ENCODE results near the gene COL6A3. TPM values are rescaled to one million over a fixed set of nuclear protein-coding genes. Genes with fewer than 3 reads are reported as not detected.

COL6A3 gene
- polyA plus RNA-seq, 1 of the 3 experiments (the other 2 are of a cell fraction): 18.5 TPM

DNA sequence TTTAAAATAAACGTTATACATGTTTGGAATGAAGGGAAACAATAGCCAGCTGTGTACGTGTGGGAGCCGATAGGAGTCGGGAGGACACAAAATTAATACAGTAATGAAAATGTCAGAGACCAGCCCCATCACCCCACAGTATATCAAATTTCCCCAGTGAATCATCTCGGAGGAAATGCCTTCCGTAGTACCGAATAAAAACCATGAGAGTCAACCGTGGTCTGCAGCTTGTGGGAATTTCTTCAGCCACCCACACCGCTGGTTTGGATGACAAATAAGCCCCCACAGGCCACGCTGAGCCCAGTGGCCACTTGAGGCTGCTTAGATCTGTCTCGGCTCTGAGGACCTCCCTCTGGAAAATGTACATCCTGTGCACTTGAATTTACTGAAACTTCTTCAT lies 133.7 kb downstream of the COL6A3 start (continued):
- TF ChIP-seq, protein P1, sequence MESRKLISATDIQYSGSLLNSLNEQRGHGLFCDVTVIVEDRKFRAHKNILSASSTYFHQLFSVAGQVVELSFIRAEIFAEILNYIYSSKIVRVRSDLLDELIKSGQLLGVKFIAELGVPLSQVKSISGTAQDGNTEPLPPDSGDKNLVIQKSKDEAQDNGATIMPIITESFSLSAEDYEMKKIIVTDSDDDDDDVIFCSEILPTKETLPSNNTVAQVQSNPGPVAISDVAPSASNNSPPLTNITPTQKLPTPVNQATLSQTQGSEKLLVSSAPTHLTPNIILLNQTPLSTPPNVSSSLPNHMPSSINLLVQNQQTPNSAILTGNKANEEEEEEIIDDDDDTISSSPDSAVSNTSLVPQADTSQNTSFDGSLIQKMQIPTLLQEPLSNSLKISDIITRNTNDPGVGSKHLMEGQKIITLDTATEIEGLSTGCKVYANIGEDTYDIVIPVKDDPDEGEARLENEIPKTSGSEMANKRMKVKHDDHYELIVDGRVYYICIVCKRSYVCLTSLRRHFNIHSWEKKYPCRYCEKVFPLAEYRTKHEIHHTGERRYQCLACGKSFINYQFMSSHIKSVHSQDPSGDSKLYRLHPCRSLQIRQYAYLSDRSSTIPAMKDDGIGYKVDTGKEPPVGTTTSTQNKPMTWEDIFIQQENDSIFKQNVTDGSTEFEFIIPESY (IDR thresholded peaks at IDR 0.05; ENCODE audit: borderline replicate concordance, low read depth): peak; percentile 76
- TF ChIP-seq MEF2A (IDR thresholded peaks at IDR 0.05; ENCODE audit: borderline replicate concordance, low read depth): 0 out of 2 replicates have a peak, but pooled peaks have one; percentile 69
- TF ChIP-seq, protein P2, sequence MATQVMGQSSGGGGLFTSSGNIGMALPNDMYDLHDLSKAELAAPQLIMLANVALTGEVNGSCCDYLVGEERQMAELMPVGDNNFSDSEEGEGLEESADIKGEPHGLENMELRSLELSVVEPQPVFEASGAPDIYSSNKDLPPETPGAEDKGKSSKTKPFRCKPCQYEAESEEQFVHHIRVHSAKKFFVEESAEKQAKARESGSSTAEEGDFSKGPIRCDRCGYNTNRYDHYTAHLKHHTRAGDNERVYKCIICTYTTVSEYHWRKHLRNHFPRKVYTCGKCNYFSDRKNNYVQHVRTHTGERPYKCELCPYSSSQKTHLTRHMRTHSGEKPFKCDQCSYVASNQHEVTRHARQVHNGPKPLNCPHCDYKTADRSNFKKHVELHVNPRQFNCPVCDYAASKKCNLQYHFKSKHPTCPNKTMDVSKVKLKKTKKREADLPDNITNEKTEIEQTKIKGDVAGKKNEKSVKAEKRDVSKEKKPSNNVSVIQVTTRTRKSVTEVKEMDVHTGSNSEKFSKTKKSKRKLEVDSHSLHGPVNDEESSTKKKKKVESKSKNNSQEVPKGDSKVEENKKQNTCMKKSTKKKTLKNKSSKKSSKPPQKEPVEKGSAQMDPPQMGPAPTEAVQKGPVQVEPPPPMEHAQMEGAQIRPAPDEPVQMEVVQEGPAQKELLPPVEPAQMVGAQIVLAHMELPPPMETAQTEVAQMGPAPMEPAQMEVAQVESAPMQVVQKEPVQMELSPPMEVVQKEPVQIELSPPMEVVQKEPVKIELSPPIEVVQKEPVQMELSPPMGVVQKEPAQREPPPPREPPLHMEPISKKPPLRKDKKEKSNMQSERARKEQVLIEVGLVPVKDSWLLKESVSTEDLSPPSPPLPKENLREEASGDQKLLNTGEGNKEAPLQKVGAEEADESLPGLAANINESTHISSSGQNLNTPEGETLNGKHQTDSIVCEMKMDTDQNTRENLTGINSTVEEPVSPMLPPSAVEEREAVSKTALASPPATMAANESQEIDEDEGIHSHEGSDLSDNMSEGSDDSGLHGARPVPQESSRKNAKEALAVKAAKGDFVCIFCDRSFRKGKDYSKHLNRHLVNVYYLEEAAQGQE (IDR thresholded peaks at IDR 0.05; ENCODE audit: low read depth, low read length): no peak

DNA sequence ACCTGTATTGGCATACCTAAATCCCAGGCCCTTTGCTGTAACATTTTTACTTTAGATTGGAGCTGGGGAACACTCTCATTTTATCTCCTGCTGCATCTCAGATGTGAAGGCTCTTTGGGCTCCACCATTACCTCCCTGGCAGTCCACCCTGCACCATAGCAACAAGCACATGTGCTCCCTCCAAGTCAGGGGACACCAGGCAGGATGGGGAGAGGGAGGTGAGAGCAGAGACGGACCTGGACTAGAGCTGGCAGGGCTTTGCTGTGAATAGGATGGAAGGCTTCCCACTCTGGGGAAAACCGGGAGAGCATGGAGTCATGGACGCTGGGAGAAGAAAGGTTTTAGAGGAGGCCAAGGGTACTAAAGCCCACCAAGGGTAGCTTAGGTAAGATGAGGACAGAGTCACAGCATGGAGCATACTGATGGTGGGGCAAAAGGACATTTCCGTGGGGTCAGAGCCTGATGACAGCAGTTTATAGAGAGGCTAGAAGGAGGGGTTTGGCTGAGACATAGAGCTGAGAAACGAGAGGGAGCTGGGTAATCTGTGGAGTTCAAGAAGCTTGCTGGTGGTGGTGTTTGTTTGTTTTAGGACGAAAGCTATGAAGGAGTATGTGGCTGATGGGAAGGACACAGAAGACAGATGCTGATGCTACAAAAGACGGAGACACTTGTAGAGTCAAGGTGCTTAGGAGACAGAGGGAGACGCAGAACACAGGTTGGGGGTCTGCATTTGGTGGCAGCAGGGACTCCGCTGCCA lies 134.8 kb downstream of the COL6A3 start:
- H3K79me2 ChIP-seq (ENCODE audit: insufficient read depth): no peaks in the 10 kb centered on the region
- peaks cover 51% of the 10 kb centered on the region for H3F3A ChIP-seq (replicated peaks; ENCODE audit: insufficient read depth)
- H3K27ac ChIP-seq (ENCODE audit: low read depth in 2 of 2, low read length in 1 of 2): peak overlapping the region; percentile 84 to 100
- peak overlapping the region; percentile 39; the same call in 1 of the 2 replicates for H3K4me2 ChIP-seq
- H3K4me1 ChIP-seq (ENCODE audit: control insufficient read depth in 1 of 2, insufficient read depth in 2 of 2, low read depth in 1 of 2, low read length in 1 of 2): peaks cover 12 to 51% of the 10 kb centered on the region in 2 experiments; a peak in 3 of 4 replicates
- H2AFZ ChIP-seq (ENCODE audit: low read depth): peak overlapping the region; percentile 75; the same call in 1 of the 2 replicates
- H3K9me2 ChIP-seq: no peaks in the 10 kb centered on the region
- POLR2A ChIA-PET: no interaction called here
- no peak for TF ChIP-seq RCOR1 (IDR thresholded peaks at IDR 0.05; ENCODE audit: low read length)
- TF ChIP-seq FOXJ3 (CRISPR knock-in tag; IDR thresholded peaks at IDR 0.05): no peak
- TF ChIP-seq RXRA (IDR thresholded peaks at IDR 0.05; ENCODE audit: borderline replicate concordance, low read depth): no peak
- TF ChIP-seq NFIC (IDR thresholded peaks at IDR 0.05; ENCODE audit: borderline replicate concordance): no peak
- no peak for TF ChIP-seq MXI1 (IDR thresholded peaks at IDR 0.05; ENCODE audit: low read depth, low read length)
- TF ChIP-seq SMC3 (IDR thresholded peaks at IDR 0.05; ENCODE audit: low read depth, low read length): no peak
- no peak for TF ChIP-seq ELF1 (IDR thresholded peaks at IDR 0.05)
- 90% methylated on average over 9 of the region's 9 CpGs for whole genome bisulfite sequencing (ENCODE audit: low lambda C conversion rate)
- H3K9ac ChIP-seq: peak overlapping the region; percentile 79
- CTCF ChIA-PET: interaction anchor here (1.4 to 1.7 kb wide), 2 partner anchors 10 to 131 kb away, joined by 5 read pairs; no protein-coding TSS in a partner anchor
- 0 out of 2 replicates have a peak, but pooled peaks cover 2% of the 10 kb centered on the region for H3K9me3 ChIP-seq
- no peaks in the 10 kb centered on the region for H4K20me1 ChIP-seq (ENCODE audit: insufficient read depth)
- H3K36me3 ChIP-seq (replicated peaks in 1 of 2; ENCODE audit: control insufficient read depth in 1 of 2, insufficient read depth in 2 of 2, low read length in 1 of 2): no peaks in the 10 kb centered on the region
- DNase-seq: peak; percentile 17
- no peak overlapping the region for H3K4me3 ChIP-seq (ENCODE audit: low read depth in 2 of 2, low read length in 1 of 2)
- H3K27me3 ChIP-seq (ENCODE audit: insufficient read depth): no peaks in the 10 kb centered on the region

All from SK-N-SH (cell line).